ENCODE data around the gene NDUFV3. TPM values are rescaled to one million over a fixed set of nuclear protein-coding genes. Genes with fewer than 3 reads are reported as not detected.

The NDUFV3 gene
- polyA plus RNA-seq, 1 of the 3 experiments (the other 2 are of a cell fraction): 32.9 TPM

DNA sequence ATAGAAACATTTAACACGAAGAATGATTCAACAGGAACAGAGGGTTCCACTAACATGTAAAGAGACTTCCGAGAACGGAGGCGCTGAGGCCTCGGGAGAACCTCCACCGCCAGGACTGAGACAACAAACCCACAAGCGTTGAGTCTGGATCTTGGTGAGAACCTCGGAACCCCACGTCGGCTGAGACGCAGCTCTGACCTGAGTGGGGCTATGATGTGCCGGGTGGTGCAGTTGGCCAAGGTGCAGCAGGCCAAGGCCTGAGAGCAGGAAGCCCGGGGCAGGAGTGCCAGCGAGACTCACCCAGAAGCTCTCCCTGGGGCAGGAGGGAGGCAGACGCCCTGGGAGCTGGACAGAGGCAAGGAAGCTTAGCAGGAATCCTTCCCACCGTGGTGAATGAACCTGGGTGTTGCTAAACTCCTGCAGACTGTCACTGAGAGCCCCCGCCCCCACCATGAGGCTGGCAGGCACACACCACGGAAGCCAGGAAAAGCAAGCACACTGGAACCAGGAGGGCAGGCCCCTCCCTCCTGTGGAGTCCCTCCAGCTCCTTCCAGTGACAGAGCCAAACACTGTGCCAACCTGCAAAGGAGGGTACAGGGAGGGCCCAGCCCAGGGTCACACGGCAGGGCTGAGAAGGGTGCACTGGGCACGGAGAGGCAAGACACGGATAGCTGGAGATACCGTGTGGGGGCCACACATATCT is 48.5 kb upstream of the NDUFV3 start:
- H3K79me2 ChIP-seq (ENCODE audit: insufficient read depth): peaks cover 39% of the 10 kb centered on the region
- ChIA-PET CTCF (interaction anchor here (1.1 to 1.9 kb wide), 3 partner anchors 12 to 251 kb away, joined by 3 to 5 read pairs (median 3); no protein-coding TSS in a partner anchor), POLR2A (no interaction called here)
- no peak overlapping the region for H3K4me3 ChIP-seq (ENCODE audit: low read depth in 2 of 2, low read length in 1 of 2)
- no peaks in the 10 kb centered on the region for H3K9me2 ChIP-seq
- H3K9ac ChIP-seq: no peak overlapping the region
- H3K36me3 ChIP-seq (replicated peaks in 1 of 2; ENCODE audit: control insufficient read depth in 1 of 2, insufficient read depth in 2 of 2, low read length in 1 of 2): peaks cover 16 to 61% of the 10 kb centered on the region in 2 experiments
- TF ChIP-seq SMC3 (IDR thresholded peaks at IDR 0.05; ENCODE audit: low read depth, low read length) (no peak), USF1 (IDR thresholded peaks at IDR 0.05; ENCODE audit: borderline replicate concordance, low read depth) (no peak), RFX5 (IDR thresholded peaks at IDR 0.05; ENCODE audit: low read length) (no peak), MAX (IDR thresholded peaks at IDR 0.05; ENCODE audit: low read depth) (no peak)
- no peak overlapping the region for H3K27ac ChIP-seq (ENCODE audit: low read depth in 2 of 2, low read length in 1 of 2)
- no peak overlapping the region for H2AFZ ChIP-seq (ENCODE audit: low read depth)
- 87% methylated on average over 17 of the region's 22 CpGs for WGBS (ENCODE audit: low lambda C conversion rate)
- no peaks in the 10 kb centered on the region for H3K9me3 ChIP-seq
- no peaks in the 10 kb centered on the region for H3K4me1 ChIP-seq (ENCODE audit: control insufficient read depth in 1 of 2, insufficient read depth in 2 of 2, low read depth in 1 of 2, low read length in 1 of 2)
- peak; percentile 15 for DNase-seq
- no peaks in the 10 kb centered on the region for H3F3A ChIP-seq (replicated peaks; ENCODE audit: insufficient read depth)
- H3K27me3 ChIP-seq (ENCODE audit: insufficient read depth): no peaks in the 10 kb centered on the region
- H4K20me1 ChIP-seq (ENCODE audit: insufficient read depth): peaks cover 24% of the 10 kb centered on the region
- H3K4me2 ChIP-seq: no peak overlapping the region

- ChIA-PET POLR2A (interaction anchor here (0.6 kb wide), 1 partner anchor 65 kb away, joined by 6 read pairs; no protein-coding TSS in a partner anchor), CTCF (no interaction called here)
- TF ChIP-seq EZH2phosphoT487 (IDR thresholded peaks at IDR 0.05; ENCODE audit: borderline replicate concordance, low read depth) (no peak), SMC3 (IDR thresholded peaks at IDR 0.05; ENCODE audit: low read depth, low read length) (no peak)
- Histone ChIP-seq H3K9me2 (no peaks in the 10 kb centered on the region), H3F3A (replicated peaks; ENCODE audit: insufficient read depth) (no peaks in the 10 kb centered on the region), H3K4me2 (no peak overlapping the region), H3K4me3 (ENCODE audit: low read depth in 2 of 2, low read length in 1 of 2) (no peak overlapping the region), H3K27me3 (ENCODE audit: insufficient read depth) (no peaks in the 10 kb centered on the region), H3K79me2 (ENCODE audit: insufficient read depth) (peaks cover 45% of the 10 kb centered on the region), H4K20me1 (ENCODE audit: insufficient read depth) (peaks cover 24% of the 10 kb centered on the region), H3K27ac (ENCODE audit: low read depth in 2 of 2, low read length in 1 of 2) (no peak overlapping the region), H3K9ac (no peak overlapping the region), H3K4me1 (ENCODE audit: control insufficient read depth in 1 of 2, insufficient read depth in 2 of 2, low read depth in 1 of 2, low read length in 1 of 2) (no peaks in the 10 kb centered on the region), H3K9me3 (no peaks in the 10 kb centered on the region), H2AFZ (ENCODE audit: low read depth) (no peak overlapping the region), H3K36me3 (replicated peaks in 1 of 2; ENCODE audit: control insufficient read depth in 1 of 2, insufficient read depth in 2 of 2, low read length in 1 of 2) (peaks cover 13 to 63% of the 10 kb centered on the region in 2 experiments)
- 91% methylated on average over 18 of the region's 21 CpGs for WGBS (ENCODE audit: low lambda C conversion rate)
- peak; percentile 5 for DNase-seq
These were observed 47.7 kb upstream of the NDUFV3 start for GRCh38 chr21:42845296-42845965.

- H3K4me2 ChIP-seq: no peak overlapping the region
- peaks cover 7 to 63% of the 10 kb centered on the region in 2 experiments for H3K36me3 ChIP-seq (replicated peaks in 1 of 2; ENCODE audit: control insufficient read depth in 1 of 2, insufficient read depth in 2 of 2, low read length in 1 of 2)
- H3K4me3 ChIP-seq (ENCODE audit: low read depth in 2 of 2, low read length in 1 of 2): no peak overlapping the region
- DNase-seq: peak; percentile 5
- 85% methylated on average over 8 of the region's 10 CpGs for WGBS (ENCODE audit: low lambda C conversion rate)
- no peaks in the 10 kb centered on the region for H3K27me3 ChIP-seq (ENCODE audit: insufficient read depth)
- H3K9me2 ChIP-seq: no peaks in the 10 kb centered on the region
- peaks cover 24% of the 10 kb centered on the region for H4K20me1 ChIP-seq (ENCODE audit: insufficient read depth)
- no peak overlapping the region for H3K27ac ChIP-seq (ENCODE audit: low read depth in 2 of 2, low read length in 1 of 2)
- no peaks in the 10 kb centered on the region for H3K4me1 ChIP-seq (ENCODE audit: control insufficient read depth in 1 of 2, insufficient read depth in 2 of 2, low read depth in 1 of 2, low read length in 1 of 2)
- H3K9me3 ChIP-seq: no peaks in the 10 kb centered on the region
- peaks cover 45% of the 10 kb centered on the region for H3K79me2 ChIP-seq (ENCODE audit: insufficient read depth)
- ChIA-PET CTCF (no interaction called here), POLR2A (no interaction called here)
- TF ChIP-seq RAD21 (IDR thresholded peaks at IDR 0.05; ENCODE audit: low read length): no peak
- TF ChIP-seq POLR2AphosphoS5 (IDR thresholded peaks at IDR 0.05; ENCODE audit: low read depth, low read length): no peak
- TF ChIP-seq, protein P1, sequence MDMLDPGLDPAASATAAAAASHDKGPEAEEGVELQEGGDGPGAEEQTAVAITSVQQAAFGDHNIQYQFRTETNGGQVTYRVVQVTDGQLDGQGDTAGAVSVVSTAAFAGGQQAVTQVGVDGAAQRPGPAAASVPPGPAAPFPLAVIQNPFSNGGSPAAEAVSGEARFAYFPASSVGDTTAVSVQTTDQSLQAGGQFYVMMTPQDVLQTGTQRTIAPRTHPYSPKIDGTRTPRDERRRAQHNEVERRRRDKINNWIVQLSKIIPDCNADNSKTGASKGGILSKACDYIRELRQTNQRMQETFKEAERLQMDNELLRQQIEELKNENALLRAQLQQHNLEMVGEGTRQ (IDR thresholded peaks at IDR 0.05; ENCODE audit: borderline replicate concordance, low read depth, low read length): no peak
- TF ChIP-seq TEAD4 (IDR thresholded peaks at IDR 0.05; ENCODE audit: borderline replicate concordance, insufficient read depth): no peak
- no peak for TF ChIP-seq CHD2 (IDR thresholded peaks at IDR 0.05; ENCODE audit: low read length, partially characterized antibody)
- TF ChIP-seq FOSL2 (IDR thresholded peaks at IDR 0.05; ENCODE audit: borderline replicate concordance, low read depth): no peak
- no peak for TF ChIP-seq FOXJ3 (CRISPR knock-in tag; IDR thresholded peaks at IDR 0.05)
- no peak for TF ChIP-seq EP300 (IDR thresholded peaks at IDR 0.05; ENCODE audit: borderline replicate concordance in 1 of 2, low read depth in 1 of 2, low read length in 1 of 2)
- TF ChIP-seq RCOR1 (IDR thresholded peaks at IDR 0.05; ENCODE audit: low read length): no peak
- H2AFZ ChIP-seq (ENCODE audit: low read depth): no peak overlapping the region
- H3F3A ChIP-seq (replicated peaks; ENCODE audit: insufficient read depth): no peaks in the 10 kb centered on the region
- H3K9ac ChIP-seq: no peak overlapping the region
These were observed 46.9 kb upstream of the NDUFV3 start for GRCh38 chr21:42846221-42846620.

Data from SK-N-SH (cell line).